DMS53 (cell line): Measurements from ENCODE around the gene PAX8.

Experiments
- DNase-seq: peaks from one replicate; lab custom pipeline; 2025; lab: John Stamatoyannopoulos, UW

The PAX8 gene

GRCh38 chr2:113167115-113167932, 111.4 kb downstream of the PAX8 start:
- DNase-seq = peak; percentile 99

GRCh38 chr2:113166187-113166645, 112.5 kb downstream of the PAX8 start:
- no peak for DNase-seq
